ENCODE results near the gene ENDOU.
"Not testable (repeated sequence)": the region's sequence is repeated elsewhere in the genome, so short reads cannot be mapped to it uniquely, and the experiment has no call there.

The ENDOU gene

GRCh38 chr12:47672068-47672467 lies 53.2 kb downstream of the ENDOU start:
- DNase-seq (ENCODE audit: low read depth, low spot score): no peak
- TF ChIP-seq CTCF (IDR thresholded peaks at IDR 0.05; ENCODE audit: low read depth, low read length): no peak
- in situ Hi-C loops (cut with HindIII; ENCODE audit: low sequenced_read_pairs): no loop called here
- H3K4me3 ChIP-seq (ENCODE audit: low read depth, low read length): no peak overlapping the region

DNA sequence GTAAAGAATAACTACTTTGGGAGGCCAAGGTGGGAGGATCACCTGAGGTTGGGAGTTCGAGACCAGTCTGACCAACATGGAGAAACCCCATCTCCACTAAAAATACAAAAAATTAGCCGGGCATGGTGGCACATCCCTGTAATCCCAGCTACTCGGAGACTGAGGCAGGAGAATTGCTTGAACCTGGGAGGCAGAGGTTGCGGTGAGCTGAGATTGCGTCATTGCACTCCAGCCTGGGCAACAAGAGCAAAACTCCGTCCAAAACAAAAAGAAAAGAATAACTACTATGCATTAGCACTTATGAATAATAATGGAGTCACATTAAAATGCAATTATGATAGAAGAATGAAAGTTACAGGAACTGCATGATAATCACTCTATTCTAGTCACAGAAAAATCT lies 57.4 kb downstream of the ENDOU start:
- DNase-seq (ENCODE audit: low read depth, low spot score); H3K4me3 ChIP-seq (ENCODE audit: low read depth, low read length); in situ Hi-C loops (cut with HindIII; ENCODE audit: low sequenced_read_pairs): not testable (repeated sequence)

Measured in astrocyte of the spinal cord (primary cell).